Brain microvascular endothelial cell (primary cell): Measurements from ENCODE around the gene HS3ST4.

Source experiments
- DNase-seq: peaks from one replicate; pipeline ENCODE4 v3.0.0-alpha.2; 2020
- H3K27ac ChIP-seq: fragments of 250-450 bp; sonication (Bioruptor Pico); 2 replicates; pipeline ENCODE4 v1.5.1; 2020; ENCODE audit warnings: mild to moderate bottlenecking, moderate library complexity
- H3K27me3 ChIP-seq: fragments of 250-450 bp; sonication (Bioruptor Pico); replicated peaks from 2 replicates; pipeline ENCODE4 v1.5.1; 2020; ENCODE audit warnings: mild to moderate bottlenecking
- H3K36me3 ChIP-seq: fragments of 250-450 bp; sonication (Bioruptor Pico); replicated peaks from 2 replicates; pipeline ENCODE4 v1.5.1; 2020; ENCODE audit warnings: mild to moderate bottlenecking
- H3K4me3 ChIP-seq: 2 replicates; pipeline ENCODE4 v1.5.1; 2011; ENCODE audit warnings: low read depth, mild to moderate bottlenecking, control low read depth, low read length, moderate library complexity
- in situ Hi-C: cut with HindIII; loops from 2 replicates; pipeline ENCODE4 v1.10.0; 2017; ENCODE audit warnings: low sequenced_read_pairs, low pct_ligation_motif_present
- TF ChIP-seq, protein P1 (sequence below): IDR thresholded peaks from 2 replicates; pipeline ENCODE4 v1.5.1; 2011; ENCODE audit warnings: low read depth, mild to moderate bottlenecking, moderate library complexity, low read length, control low read depth, inconsistent platforms; ENCODE audit errors: missing control alignments

HS3ST4 gene

DNA sequence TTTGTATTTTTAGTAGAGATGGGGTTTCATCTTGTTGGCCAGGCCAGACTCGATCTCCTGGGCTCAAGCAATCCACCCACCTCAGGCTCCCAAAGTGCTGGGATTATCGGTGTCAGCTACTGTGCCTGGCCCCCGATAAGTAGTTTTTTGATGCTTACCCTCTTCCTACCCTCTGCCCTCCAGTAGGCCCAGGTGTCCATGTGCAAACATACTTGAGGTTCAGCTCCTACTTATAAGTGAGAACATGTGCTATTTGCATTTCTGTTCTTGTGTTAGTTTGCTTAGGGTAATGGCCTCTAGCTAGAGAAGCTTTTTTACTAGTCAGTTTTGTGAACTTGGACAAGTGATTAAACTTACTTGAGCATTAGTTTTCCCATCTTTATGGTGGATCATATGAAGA lies 136.8 kb downstream of the HS3ST4 start:
- H3K27ac ChIP-seq, result no peak overlapping the region
- TF ChIP-seq, protein P1, sequence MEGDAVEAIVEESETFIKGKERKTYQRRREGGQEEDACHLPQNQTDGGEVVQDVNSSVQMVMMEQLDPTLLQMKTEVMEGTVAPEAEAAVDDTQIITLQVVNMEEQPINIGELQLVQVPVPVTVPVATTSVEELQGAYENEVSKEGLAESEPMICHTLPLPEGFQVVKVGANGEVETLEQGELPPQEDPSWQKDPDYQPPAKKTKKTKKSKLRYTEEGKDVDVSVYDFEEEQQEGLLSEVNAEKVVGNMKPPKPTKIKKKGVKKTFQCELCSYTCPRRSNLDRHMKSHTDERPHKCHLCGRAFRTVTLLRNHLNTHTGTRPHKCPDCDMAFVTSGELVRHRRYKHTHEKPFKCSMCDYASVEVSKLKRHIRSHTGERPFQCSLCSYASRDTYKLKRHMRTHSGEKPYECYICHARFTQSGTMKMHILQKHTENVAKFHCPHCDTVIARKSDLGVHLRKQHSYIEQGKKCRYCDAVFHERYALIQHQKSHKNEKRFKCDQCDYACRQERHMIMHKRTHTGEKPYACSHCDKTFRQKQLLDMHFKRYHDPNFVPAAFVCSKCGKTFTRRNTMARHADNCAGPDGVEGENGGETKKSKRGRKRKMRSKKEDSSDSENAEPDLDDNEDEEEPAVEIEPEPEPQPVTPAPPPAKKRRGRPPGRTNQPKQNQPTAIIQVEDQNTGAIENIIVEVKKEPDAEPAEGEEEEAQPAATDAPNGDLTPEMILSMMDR, result no peak
- no peak overlapping the region for H3K4me3 ChIP-seq
- H3K27me3 ChIP-seq, result no peaks in the 10 kb centered on the region
- in situ Hi-C loops, result no loop called here
- no peak for DNase-seq
- H3K36me3 ChIP-seq, result no peaks in the 10 kb centered on the region

DNA sequence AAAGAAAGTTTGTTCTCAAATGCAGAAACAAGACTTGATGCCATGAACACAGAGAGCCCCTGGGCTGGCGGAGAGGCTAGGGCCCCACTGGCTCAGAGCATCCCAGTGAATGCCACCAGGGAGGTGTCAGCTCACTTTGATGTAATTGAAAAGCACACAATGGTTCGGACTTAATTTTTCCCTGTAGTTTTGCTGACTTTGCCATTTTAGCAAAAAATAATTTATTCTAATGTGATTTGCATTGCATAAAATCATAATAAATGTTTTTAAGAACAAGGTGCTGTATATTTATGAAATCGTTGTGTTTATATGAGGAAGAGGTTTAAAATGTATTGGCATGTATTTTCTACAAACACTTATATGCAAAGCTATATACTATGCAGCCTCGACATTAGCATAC lies 140.5 kb downstream of the HS3ST4 start:
- no peaks in the 10 kb centered on the region for H3K27me3 ChIP-seq
- no peaks in the 10 kb centered on the region for H3K36me3 ChIP-seq
- no peak overlapping the region for H3K4me3 ChIP-seq
- TF ChIP-seq, protein P1, result no peak
- DNase-seq, result no peak
- in situ Hi-C loops, result no loop called here
- H3K27ac ChIP-seq, result no peak overlapping the region

DNA sequence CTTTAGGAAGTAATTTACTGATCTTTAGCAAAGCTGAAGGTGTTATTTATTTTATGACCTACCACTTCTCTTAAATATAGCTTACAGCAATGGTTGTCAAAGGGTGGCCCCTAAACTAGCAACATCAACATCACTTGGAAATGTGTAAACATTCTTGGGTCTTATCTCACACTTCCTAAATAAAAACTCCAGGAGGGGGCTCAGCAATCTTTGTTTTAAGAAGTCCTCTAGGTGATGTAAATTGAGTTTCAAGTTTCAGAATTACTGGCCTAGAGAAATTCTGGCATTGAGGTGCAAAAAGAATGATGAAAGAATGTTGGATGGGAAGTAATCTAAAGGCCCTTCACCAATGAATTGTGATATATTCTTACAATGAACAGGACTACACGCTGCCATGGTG lies 142.3 kb downstream of the HS3ST4 start:
- H3K36me3 ChIP-seq, result no peaks in the 10 kb centered on the region
- no peak for DNase-seq
- in situ Hi-C loops, result no loop called here
- no peak overlapping the region for H3K4me3 ChIP-seq
- TF ChIP-seq, protein P1, result no peak
- H3K27ac ChIP-seq, result no peak overlapping the region
- no peaks in the 10 kb centered on the region for H3K27me3 ChIP-seq

DNA sequence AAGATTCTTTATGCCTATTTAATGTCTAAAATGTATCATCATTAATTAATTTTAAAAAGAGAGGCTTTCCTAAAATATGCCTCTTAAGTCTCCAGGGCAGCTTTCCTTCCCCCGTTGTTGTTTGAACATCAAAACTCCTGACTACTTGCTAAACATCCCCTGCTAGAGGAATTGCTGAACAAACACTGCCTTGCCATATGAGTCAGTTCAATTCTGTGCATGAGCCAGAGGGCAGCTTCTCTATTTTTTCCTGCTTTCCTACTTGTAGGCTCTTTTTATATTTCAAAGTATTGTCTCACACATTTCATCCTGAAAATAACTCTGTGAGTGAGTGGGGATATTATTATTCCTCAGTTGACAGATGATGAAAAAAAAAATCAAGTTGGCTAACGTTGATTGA lies 143.4 kb downstream of the HS3ST4 start:
- Histone ChIP-seq H3K27ac (no peak overlapping the region), H3K27me3 (no peaks in the 10 kb centered on the region), H3K36me3 (no peaks in the 10 kb centered on the region), H3K4me3 (no peak overlapping the region)
- in situ Hi-C loops, result no loop called here
- TF ChIP-seq, protein P1, result no peak
- no peak for DNase-seq

DNA sequence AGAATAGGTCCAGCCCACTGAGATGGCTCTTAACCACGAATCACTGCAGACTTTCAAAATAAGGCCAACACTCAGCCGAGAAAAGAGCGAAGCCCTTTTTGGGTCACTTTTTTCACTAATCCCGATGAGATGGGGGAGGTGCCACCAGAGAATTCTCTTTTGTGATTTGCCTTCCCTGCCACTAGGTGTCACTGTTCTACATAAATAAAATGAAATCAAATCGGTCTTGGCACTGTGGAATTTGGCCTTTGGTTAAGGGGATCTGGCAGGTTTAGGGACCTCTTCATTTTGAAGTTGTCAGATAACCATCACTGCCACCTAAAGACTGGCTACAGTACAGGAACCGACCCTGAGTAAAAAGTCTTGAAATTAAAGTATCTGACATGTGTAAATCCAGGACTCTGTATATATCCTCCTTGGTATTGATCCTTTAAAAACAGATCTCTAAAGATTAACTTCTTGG lies 147.0 kb downstream of the HS3ST4 start:
- Histone ChIP-seq H3K36me3 (no peaks in the 10 kb centered on the region), H3K27me3 (no peaks in the 10 kb centered on the region), H3K4me3 (no peak overlapping the region), H3K27ac (no peak overlapping the region)
- TF ChIP-seq, protein P1, result peak; percentile 71
- in situ Hi-C loops, result no loop called here
- DNase-seq, result peak; percentile 33

DNA sequence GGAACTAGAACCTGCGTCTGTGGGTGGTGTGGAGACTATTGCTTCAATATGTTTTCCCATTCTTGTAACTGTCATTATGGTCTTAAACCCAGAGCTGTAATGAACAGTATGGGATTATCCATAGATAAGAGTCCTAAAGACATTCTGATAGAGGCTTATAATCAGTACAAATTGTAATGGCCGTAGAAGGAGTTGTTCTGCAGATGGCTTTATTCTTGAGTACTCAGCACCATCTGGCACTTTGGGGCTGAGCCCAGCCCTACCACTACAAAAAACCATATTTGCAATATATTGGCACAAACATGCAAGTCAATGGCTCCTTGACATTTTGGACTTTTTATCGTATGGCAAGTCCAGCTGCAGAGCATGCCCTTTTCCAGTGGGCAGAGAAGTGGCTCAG lies 150.0 kb downstream of the HS3ST4 start:
- no peaks in the 10 kb centered on the region for H3K27me3 ChIP-seq
- in situ Hi-C loops, result no loop called here

More for the DNA sequence above, 150.0 kb downstream of the HS3ST4 start:
- H3K36me3 ChIP-seq, result no peaks in the 10 kb centered on the region
- no peak for DNase-seq
- TF ChIP-seq, protein P1, result no peak
- no peak overlapping the region for H3K27ac ChIP-seq
- H3K4me3 ChIP-seq, result no peak overlapping the region
